Urinary bladder (tissue), 4 donors: ENCODE measurements around the gene TBC1D22A. TPM values are rescaled to one million over a fixed set of nuclear protein-coding genes. Genes with fewer than 3 reads are reported as not detected.

Experiments used
- DNase-seq: peaks from one replicate; pipeline ENCODE4 v3.0.0-alpha.2; 2015; ENCODE audit errors: extremely low spot score
- H3K27ac ChIP-seq: one replicate; pipeline ENCODE4 v1.5.1; 2013; ENCODE audit warnings: low read depth, mild to moderate bottlenecking, moderate library complexity
- H3K36me3 ChIP-seq: one replicate; pipeline ENCODE4 v1.6.1; 2013; ENCODE audit warnings: mild to moderate bottlenecking, moderate library complexity; ENCODE audit not compliant: insufficient read depth
- H3K4me1 ChIP-seq: one replicate; pipeline ENCODE4 v1.6.1; 2013; ENCODE audit warnings: mild to moderate bottlenecking, moderate library complexity; ENCODE audit not compliant: insufficient read depth
- H3K4me3 ChIP-seq: one replicate; pipeline ENCODE4 v1.5.1; 2013; ENCODE audit warnings: low read depth, low read length
- WGBS: extraction: QIAGEN DNeasy Blood & Tissue Kit; methylation state at CpG from one replicate; pipeline ENCODE4 v1.1.7; 2013; 5-methylcytosine and 5-hydroxymethylcytosine counted together
- polyA plus RNA-seq: library from polyadenylated mRNA; stranded (reverse); fragments of 200-250 nt; gene quantifications from one replicate; pipeline ENCODE4 v1.2.3, GENCODE V29; 2013
- total RNA-seq: library from RNA; depleted of rRNA; stranded (reverse); fragments of >200 nt; gene quantifications from one replicate; pipeline ENCODE4 v1.2.3, GENCODE V29; 2014
- donor health status: healthy with polysubstance abuse.
- donor health status: healthy.

Gene TBC1D22A
- total and polyA plus RNA-seq, 2 donors, result 7.7 to 19.1 TPM

- 90% methylated on average over 15 of the region's 15 CpGs for WGBS
- Histone ChIP-seq H3K4me3 (no peak overlapping the region), H3K27ac (no peak overlapping the region), H3K4me1 (no peaks in the 10 kb centered on the region), H3K36me3 (no peaks in the 10 kb centered on the region)
- no peak for DNase-seq
Measured at GRCh38 chr22:46908641-46909107, 146.2 kb downstream of the TBC1D22A start.

GRCh38 chr22:46909237-46910030 lies 147.0 kb downstream of the TBC1D22A start:
- H3K36me3 ChIP-seq, result no peaks in the 10 kb centered on the region
- H3K4me3 ChIP-seq, result no peak overlapping the region
- WGBS, result 95% methylated on average over 26 of the region's 26 CpGs
- no peaks in the 10 kb centered on the region for H3K4me1 ChIP-seq
- H3K27ac ChIP-seq, result no peak overlapping the region
- DNase-seq, result no peak

- Histone ChIP-seq H3K36me3 (no peaks in the 10 kb centered on the region), H3K4me1 (no peaks in the 10 kb centered on the region), H3K27ac (no peak overlapping the region), H3K4me3 (no peak overlapping the region)
- WGBS, result 94% methylated on average over 9 of the region's 9 CpGs
- no peak for DNase-seq
Measured at GRCh38 chr22:46910624-46911023, 148.2 kb downstream of the TBC1D22A start.

GRCh38 chr22:46911346-46911745 lies 148.9 kb downstream of the TBC1D22A start:
- DNase-seq, result no peak
- H3K36me3 ChIP-seq, result no peaks in the 10 kb centered on the region
- 84% methylated on average over 10 of the region's 10 CpGs for WGBS
- H3K4me3 ChIP-seq, result no peak overlapping the region
- H3K4me1 ChIP-seq, result no peaks in the 10 kb centered on the region
- no peak overlapping the region for H3K27ac ChIP-seq

GRCh38 chr22:46913351-46913750 lies 150.9 kb downstream of the TBC1D22A start:
- Histone ChIP-seq H3K4me1 (no peaks in the 10 kb centered on the region), H3K4me3 (no peak overlapping the region), H3K36me3 (no peaks in the 10 kb centered on the region), H3K27ac (no peak overlapping the region)
- 66% methylated on average over 3 of the region's 3 CpGs for WGBS
- DNase-seq, result no peak

- H3K4me3 ChIP-seq, result no peak overlapping the region
- WGBS, result 91% methylated on average over 10 of the region's 10 CpGs
Measured at GRCh38 chr22:46914481-46914880, 152.0 kb downstream of the TBC1D22A start.

GRCh38 chr22:46914916-46915894 lies 152.8 kb downstream of the TBC1D22A start:
- WGBS, result 93% methylated on average over 21 of the region's 21 CpGs
- no peaks in the 10 kb centered on the region for H3K4me1 ChIP-seq
- no peak overlapping the region for H3K4me3 ChIP-seq
- DNase-seq, result no peak
- no peaks in the 10 kb centered on the region for H3K36me3 ChIP-seq
- no peak overlapping the region for H3K27ac ChIP-seq

More at GRCh38 chr22:46914481-46914880, 152.0 kb downstream of the TBC1D22A start:
- no peak for DNase-seq
- H3K4me1 ChIP-seq, result no peaks in the 10 kb centered on the region
- no peak overlapping the region for H3K27ac ChIP-seq
- no peaks in the 10 kb centered on the region for H3K36me3 ChIP-seq

GRCh38 chr22:46915950-46916730 lies 153.7 kb downstream of the TBC1D22A start:
- Histone ChIP-seq H3K4me1 (no peaks in the 10 kb centered on the region), H3K27ac (no peak overlapping the region), H3K4me3 (no peak overlapping the region), H3K36me3 (no peaks in the 10 kb centered on the region)
- WGBS, result 92% methylated on average over 12 of the region's 12 CpGs
- no peak for DNase-seq

GRCh38 chr22:46916886-46917770 lies 154.7 kb downstream of the TBC1D22A start:
- 88% methylated on average over 23 of the region's 23 CpGs for WGBS
- Histone ChIP-seq H3K27ac (no peak overlapping the region), H3K36me3 (no peaks in the 10 kb centered on the region)

GRCh38 chr22:46917771-46918101 lies 155.3 kb downstream of the TBC1D22A start:
- H3K36me3 ChIP-seq, result no peaks in the 10 kb centered on the region
- no peak overlapping the region for H3K4me3 ChIP-seq
- 93% methylated on average over 11 of the region's 11 CpGs for whole genome bisulfite sequencing
- no peaks in the 10 kb centered on the region for H3K4me1 ChIP-seq
- no peak for DNase-seq
- H3K27ac ChIP-seq, result no peak overlapping the region

More at GRCh38 chr22:46916886-46917770, 154.7 kb downstream of the TBC1D22A start:
- DNase-seq, result no peak
- H3K4me3 ChIP-seq, result no peak overlapping the region
- H3K4me1 ChIP-seq, result no peaks in the 10 kb centered on the region

GRCh38 chr22:46918197-46918596 lies 155.7 kb downstream of the TBC1D22A start:
- 84% methylated on average over 6 of the region's 6 CpGs for WGBS
- Histone ChIP-seq H3K4me1 (no peaks in the 10 kb centered on the region), H3K27ac (no peak overlapping the region), H3K36me3 (no peaks in the 10 kb centered on the region), H3K4me3 (no peak overlapping the region)
- no peak for DNase-seq

GRCh38 chr22:46922037-46922436 lies 159.6 kb downstream of the TBC1D22A start:
- Histone ChIP-seq H3K36me3 (no peaks in the 10 kb centered on the region), H3K4me3 (no peak overlapping the region), H3K4me1 (no peaks in the 10 kb centered on the region), H3K27ac (no peak overlapping the region)
- DNase-seq, result no peak
